H1 (cell line): ENCODE results near the gene SIK3. TPM values are rescaled to one million over a fixed set of nuclear protein-coding genes. Genes with fewer than 3 reads are reported as not detected.

ENCODE experiments used
- CTCF ChIA-PET: fragments of 300-600 bp; sonication (Branson Sonifier 250); formaldehyde crosslinking; loops from one replicate; lab custom pipeline; 2021; ENCODE audit not compliant: partially characterized antibody; lab: Charles Lee
- POLR2A ChIA-PET: fragments of 300-600 bp; sonication (Branson Sonifier 250); formaldehyde crosslinking; loops from one replicate; lab custom pipeline; 2021; ENCODE audit warnings: inconsistent platforms; ENCODE audit not compliant: partially characterized antibody; lab: Charles Lee
- DNase-seq, 2 experiments: peaks; one replicate each; pipeline versions ENCODE4 v3.0.0 to v3.0.0-alpha.2; 2010 to 2022; ENCODE audit warnings: low spot score in 2 of 2, low read depth in 1 of 2, mixed read lengths in 1 of 2
- FAIRE-seq: peaks from 2 replicates; lab custom pipeline; 2011; peaks lifted over from hg19 to GRCh38; lab: Jason Lieb, UNC
- H2AFZ ChIP-seq: 2 replicates; pipeline ENCODE4 v1.8.1; 2012; ENCODE audit warnings: low read length, inconsistent platforms
- H2AK5ac ChIP-seq: 2 replicates; pipeline ENCODE4 v1.6.1; 2013; ENCODE audit warnings: low read depth, low read length
- H2BK120ac ChIP-seq: replicated peaks from 2 replicates; pipeline ENCODE3; 2013; ENCODE audit warnings: low read depth, low read length, inconsistent platforms
- H2BK12ac ChIP-seq: 2 replicates; pipeline ENCODE4 v1.6.1; 2013; ENCODE audit warnings: low read depth, low read length
- H2BK15ac ChIP-seq: 2 replicates; pipeline ENCODE4 v1.6.1; 2013; ENCODE audit warnings: low read length
- H2BK20ac ChIP-seq: 2 replicates; pipeline ENCODE4 v1.6.1; 2013; ENCODE audit warnings: low read length
- H2BK5ac ChIP-seq: 2 replicates; pipeline ENCODE4 v1.6.1; 2013; ENCODE audit warnings: low read depth, low read length
- H3K14ac ChIP-seq: 2 replicates; pipeline ENCODE4 v1.6.1; 2013; ENCODE audit warnings: inconsistent platforms; ENCODE audit not compliant: insufficient read length
- H3K18ac ChIP-seq: 2 replicates; pipeline ENCODE4 v1.6.1; 2013; ENCODE audit warnings: low read length; ENCODE audit errors: extremely low read depth
- H3K23ac ChIP-seq: 2 replicates; pipeline ENCODE4 v1.6.1; 2013; ENCODE audit warnings: inconsistent platforms; ENCODE audit not compliant: insufficient read length
- H3K23me2 ChIP-seq: 2 replicates; pipeline ENCODE4 v1.6.1; 2013; ENCODE audit warnings: low read depth, low read length
- H3K27ac ChIP-seq: 2 replicates; pipeline ENCODE4 v1.6.1; 2011; ENCODE audit warnings: low read depth, low read length, inconsistent platforms
- H3K27me3 ChIP-seq, 4 experiments: replicated peaks in 1 of 4; 1 replicate in 1 of 4; 2 replicates in 3 of 4; pipeline versions ENCODE4 v1.6.1 to v1.8.1; 2011 to 2013; ENCODE audit warnings: low read length in 3 of 4, mild to moderate bottlenecking in 3 of 4, inconsistent platforms in 2 of 4, mixed read lengths in 2 of 4, moderate library complexity in 1 of 4; ENCODE audit not compliant: control insufficient read depth in 3 of 4, insufficient read depth in 3 of 4; ENCODE audit errors: extremely low read depth in 1 of 4
- H3K36me3 ChIP-seq, 4 experiments: 2 replicates each; pipeline versions ENCODE4 v1.6.1 to v1.8.1; 2011 to 2013; ENCODE audit warnings: mild to moderate bottlenecking in 4 of 4, low read length in 3 of 4, moderate library complexity in 2 of 4, control low read depth in 1 of 4, inconsistent platforms in 1 of 4; ENCODE audit not compliant: insufficient read depth in 4 of 4, control insufficient read depth in 2 of 4
- H3K4ac ChIP-seq: replicated peaks from 2 replicates; pipeline ENCODE3; 2013; ENCODE audit warnings: low read length, low read depth, mixed read lengths, inconsistent platforms; ENCODE audit not compliant: insufficient read length
- H3K4me1 ChIP-seq, 4 experiments: replicated peaks in 1 of 4; 1 replicate in 1 of 4; 2 replicates in 3 of 4; pipeline versions ENCODE4 v1.6.1 to v1.8.1; 2011 to 2013; ENCODE audit warnings: low read length in 3 of 4, inconsistent platforms in 2 of 4, mixed read lengths in 1 of 4; ENCODE audit not compliant: insufficient read depth in 4 of 4, control insufficient read depth in 3 of 4
- H3K4me2 ChIP-seq, 2 experiments: 2 replicates each; pipeline versions ENCODE4 v1.6.1 to v1.8.1; 2011 to 2013; ENCODE audit warnings: low read depth in 2 of 2, low read length in 2 of 2, control low read depth in 1 of 2, inconsistent platforms in 1 of 2, mild to moderate bottlenecking in 1 of 2; ENCODE audit not compliant: insufficient read depth in 1 of 2
- H3K4me3 ChIP-seq, 4 experiments: fragments of 200-600, 300-600 bp in 1 of 4; sonication (generic), shearing (Covaris generic), sonication (Bioruptor Twin) in 1 of 4; 2 replicates each; pipeline versions ENCODE4 v1.5.1 to v1.8.1; 2011 to 2016; ENCODE audit warnings: low read length in 4 of 4, low read depth in 3 of 4, control low read depth in 2 of 4, inconsistent platforms in 2 of 4, mild to moderate bottlenecking in 2 of 4, mixed read lengths in 1 of 4, moderate library complexity in 1 of 4; ENCODE audit not compliant: insufficient read depth in 2 of 4; ENCODE audit errors: extremely low read depth in 1 of 4
- H3K56ac ChIP-seq: replicated peaks from 2 replicates; pipeline ENCODE3; 2013; ENCODE audit warnings: low read depth, mild to moderate bottlenecking, mixed read lengths, low read length, inconsistent platforms; ENCODE audit not compliant: insufficient read length
- H3K79me1 ChIP-seq: 2 replicates; pipeline ENCODE4 v1.6.1; 2013; ENCODE audit warnings: low read depth, low read length, control low read depth
- H3K79me2 ChIP-seq, 2 experiments: 2 replicates each; pipeline versions ENCODE4 v1.6.1 to v1.8.1; 2012 to 2013; ENCODE audit warnings: low read length in 2 of 2, mild to moderate bottlenecking in 2 of 2, inconsistent platforms in 1 of 2; ENCODE audit not compliant: insufficient read depth in 2 of 2, control insufficient read depth in 1 of 2
- H3K9ac ChIP-seq, 4 experiments: replicated peaks in 1 of 4; 1 replicate in 1 of 4; 2 replicates in 3 of 4; pipeline versions ENCODE4 v1.6.1 to v1.8.1; 2011 to 2013; ENCODE audit warnings: low read depth in 3 of 4, low read length in 3 of 4, control low read depth in 2 of 4, mild to moderate bottlenecking in 2 of 4, moderate library complexity in 2 of 4, inconsistent platforms in 1 of 4; ENCODE audit errors: extremely low read depth in 1 of 4
- H3K9me3 ChIP-seq, 2 experiments: 2 replicates each; pipeline versions ENCODE4 v1.6.1 to v1.8.1; 2012 to 2013; ENCODE audit warnings: mild to moderate bottlenecking in 2 of 2, moderate library complexity in 2 of 2, control low read depth in 1 of 2, inconsistent platforms in 1 of 2, low read depth in 1 of 2, low read length in 1 of 2, mixed read lengths in 1 of 2; ENCODE audit not compliant: insufficient read depth in 2 of 2
- H4K20me1 ChIP-seq, 2 experiments: replicated peaks in 1 of 2; 2 replicates each; pipeline versions ENCODE3 to v1.8.1; 2011 to 2013; ENCODE audit warnings: inconsistent platforms in 2 of 2, low read length in 2 of 2, mild to moderate bottlenecking in 1 of 2; ENCODE audit not compliant: insufficient read depth in 2 of 2, control insufficient read depth in 1 of 2
- H4K5ac ChIP-seq: 2 replicates; pipeline ENCODE4 v1.6.1; 2013; ENCODE audit warnings: low read length, low read depth, mixed read lengths, inconsistent platforms; ENCODE audit not compliant: insufficient read length
- H4K8ac ChIP-seq: 2 replicates; pipeline ENCODE4 v1.8.0; 2013; ENCODE audit warnings: mild to moderate bottlenecking, moderate library complexity, low read length, inconsistent platforms; ENCODE audit not compliant: insufficient read depth; ENCODE audit errors: extremely low read depth
- H4K91ac ChIP-seq: replicated peaks from 2 replicates; pipeline ENCODE3; 2013; ENCODE audit warnings: low read length, mixed read lengths, inconsistent platforms; ENCODE audit not compliant: insufficient read length
- BRCA1 ChIP-seq: IDR thresholded peaks from 2 replicates; pipeline ENCODE4 v1.6.1; 2012; ENCODE audit warnings: low read depth, low read length, improper control_type of control experiment
- EP300 ChIP-seq, 2 experiments: IDR thresholded peaks; 1 replicate in 1 of 2; 2 replicates in 1 of 2; pipeline ENCODE4 v1.6.1; 2011 to 2012; ENCODE audit warnings: low read depth in 2 of 2, low read length in 2 of 2, mild to moderate bottlenecking in 2 of 2, borderline replicate concordance in 1 of 2, inconsistent platforms in 1 of 2, moderate library complexity in 1 of 2
- GTF2F1 ChIP-seq: IDR thresholded peaks from 2 replicates; pipeline ENCODE4 v1.6.1; 2012; ENCODE audit warnings: low read depth, low read length, improper control_type of control experiment, borderline replicate concordance
- HDAC6 ChIP-seq: IDR thresholded peaks from one replicate; pipeline ENCODE4 v1.7.1; 2012; ENCODE audit warnings: low read depth, mild to moderate bottlenecking, inconsistent platforms, low read length, moderate library complexity
- JUN ChIP-seq: IDR thresholded peaks from 2 replicates; pipeline ENCODE4 v1.6.1; 2011; ENCODE audit warnings: low read depth, mild to moderate bottlenecking, improper control_type of control experiment, low read length
- KDM1A ChIP-seq: fragments of 200-600, 300-600 bp; sonication (generic); IDR thresholded peaks from 2 replicates; pipeline ENCODE4 v1.7.1; 2016; ENCODE audit warnings: mild to moderate bottlenecking, low read length, borderline replicate concordance
- MAFK ChIP-seq: IDR thresholded peaks from 2 replicates; pipeline ENCODE4 v1.6.1; 2012; ENCODE audit warnings: low read depth, mild to moderate bottlenecking, improper control_type of control experiment, low read length
- MAX ChIP-seq: IDR thresholded peaks from 2 replicates; pipeline ENCODE4 v1.6.1; 2012; ENCODE audit warnings: inconsistent platforms
- RBBP5 ChIP-seq: IDR thresholded peaks from 2 replicates; pipeline ENCODE4 v1.7.1; 2012; ENCODE audit warnings: low read depth, mild to moderate bottlenecking, inconsistent platforms, low read length, moderate library complexity, borderline replicate concordance
- WGBS, 2 experiments: shearing (Covaris generic) in 1 of 2; methylation state at CpG; one replicate each; pipeline versions ENCODE4 v1.1.6 to v1.1.7; 2013 to 2015; ENCODE audit warnings: low lambda C conversion rate in 2 of 2, mixed read lengths in 2 of 2, inconsistent platforms in 1 of 2, low coverage in 1 of 2, missing lambda C conversion rate in 1 of 2; ENCODE audit not compliant: insufficient replicate concordance in 2 of 2, insufficient coverage in 1 of 2, insufficient read length in 1 of 2; ENCODE audit errors: extremely low coverage in 1 of 2, missing lambda C conversion rate in 1 of 2; 5-methylcytosine and 5-hydroxymethylcytosine counted together
- polyA plus RNA-seq, 7 experiments: library from polyadenylated mRNA; depleted of rRNA in 3 of 7; stranded (reverse) in 5 of 7; unstranded in 2 of 7; fragments of >200 nt in 5 of 7; fragments of 200-250 nt in 2 of 7; gene quantifications; 1 replicate in 5 of 7; 2 replicates in 1 of 7; 4 replicates in 1 of 7; pipeline versions ENCODE4 v1.2.1 to v1.2.3, GENCODE V29; 2011 to 2013; ENCODE audit warnings: missing spikeins in 2 of 7, mixed read lengths in 2 of 7
- total RNA-seq: library from RNA; stranded (reverse); fragmentation: NEBNext Ultra II Directional; extraction: Animal tissue kit (Norgen Biotek cat#: 25700); gene quantifications from 2 replicates; pipeline ENCODE4 v1.2.1, GENCODE V29; 2021

The SIK3 gene
- total and polyA plus RNA-seq, 2 of the 8 experiments (the other 6 are each of a cell fraction or from before 2014, with no cell fraction given), result 19.9 to 32.1 TPM

GRCh38 chr11:117130879-117131278 is 32.7 kb upstream of the SIK3 start:
- Histone ChIP-seq H2BK5ac (no peak overlapping the region), H2BK15ac (no peak overlapping the region), H3K14ac (no peak overlapping the region), H3K18ac (no peak overlapping the region), H2BK20ac (no peak overlapping the region), H3K23me2 (no peaks in the 10 kb centered on the region), H3K9me3 (no peaks in the 10 kb centered on the region), H3K79me2 (no peaks in the 10 kb centered on the region), H2AFZ (no peak overlapping the region), H4K91ac (no peak overlapping the region), H3K27ac (no peak overlapping the region), H2AK5ac (no peak overlapping the region), H3K4me2 (no peak overlapping the region), H3K4me1 (no peaks in the 10 kb centered on the region), H4K5ac (no peak overlapping the region), H3K4ac (no peak overlapping the region), H2BK12ac (no peak overlapping the region), H3K56ac (no peak overlapping the region), H3K4me3 (no peak overlapping the region), H3K23ac (no peak overlapping the region), H4K8ac (no peak overlapping the region), H4K20me1 (no peaks in the 10 kb centered on the region), H3K9ac (no peak overlapping the region), H3K79me1 (no peaks in the 10 kb centered on the region), H2BK120ac (no peak overlapping the region), H3K27me3 (no peaks in the 10 kb centered on the region), H3K36me3 (no peaks in the 10 kb centered on the region)
- TF ChIP-seq HDAC6 (no peak), RBBP5 (no peak), BRCA1 (no peak), EP300 (IDR thresholded peaks at IDR 0.05; ENCODE audit: borderline replicate concordance in 1 of 2, low read depth in 2 of 2, low read length in 2 of 2) (no peak), MAX (no peak), GTF2F1 (no peak), KDM1A (no peak), JUN (no peak), MAFK (no peak)
- no peak for FAIRE-seq
- ChIA-PET CTCF (no interaction called here), POLR2A (no interaction called here)
- 91% methylated on average over 7 of the region's 7 CpGs; no CpG with 5 or more reads in 1 of the 2 experiments for WGBS, 2 experiments
- no peak for DNase-seq
